Frontal cortex (tissue), 4 donors: ENCODE results near the gene TNK1. TPM values are rescaled to one million over a fixed set of nuclear protein-coding genes. Genes with fewer than 3 reads are reported as not detected.

Experiments
- DNase-seq, 2 donors: peaks; one replicate each; pipeline ENCODE4 v3.0.0; 2012; ENCODE audit warnings: low spot score in 2 of 2
- FAIRE-seq: peaks from 2 replicates; lab custom pipeline; 2012; peaks lifted over from hg19 to GRCh38; lab: Jason Lieb, UNC
- total RNA-seq: library from RNA; depleted of rRNA; stranded (reverse); fragments of >200 nt; gene quantifications from one replicate; pipeline ENCODE4 v1.2.3, GENCODE V29; 2014
- donor health status: control.
- donor health status: control.
- donor health status: control.

The TNK1 gene
- total RNA-seq, 1 donor from 2014 or later = 0.82 TPM

GRCh38 chr17:7426896-7427489 lies 46.1 kb downstream of the TNK1 start:
- no peak for DNase-seq

GRCh38 chr17:7427549-7427948 lies 46.7 kb downstream of the TNK1 start:
- DNase-seq (no peak), FAIRE-seq (no peak)

More at GRCh38 chr17:7426896-7427489, 46.1 kb downstream of the TNK1 start:
- no peak for FAIRE-seq

GRCh38 chr17:7428557-7428956 lies 47.7 kb downstream of the TNK1 start, which contains the start of gene SPEM3:
SPEM3 (plus strand) TSS chr17:7428857; CDS start chr17:7428903, 46 bp downstream.
- FAIRE-seq (no peak), DNase-seq (no peak)

- FAIRE-seq = no peak
- DNase-seq = no peak
Observed at GRCh38 chr17:7429722-7430121, 48.8 kb downstream of the TNK1 start.

- no peak for DNase-seq
- no peak for FAIRE-seq
Observed at GRCh38 chr17:7431231-7431630, 50.3 kb downstream of the TNK1 start.

GRCh38 chr17:7432296-7432695 lies 51.4 kb downstream of the TNK1 start:
- DNase-seq = no peak
- no peak for FAIRE-seq

- FAIRE-seq (no peak), DNase-seq (no peak)
Observed at GRCh38 chr17:7435676-7436555, 55.0 kb downstream of the TNK1 start.

GRCh38 chr17:7436556-7437368 lies 55.9 kb downstream of the TNK1 start:
- FAIRE-seq (no peak), DNase-seq (peak; percentile 87 to 88)

- DNase-seq (no peak), FAIRE-seq (no peak)
Observed at GRCh38 chr17:7437369-7437863, 56.5 kb downstream of the TNK1 start.

GRCh38 chr17:7437950-7438614 lies 57.2 kb downstream of the TNK1 start:
- FAIRE-seq (no peak), DNase-seq (peak; percentile 59 to 63)

GRCh38 chr17:7438656-7439460 lies 58.0 kb downstream of the TNK1 start:
- FAIRE-seq = no peak
- no peak for DNase-seq

Other genes with a start within 250 kb of the TNK1 start
- 18.8 TPM for gene ASGR1, start 201.7 kb upstream of the TNK1 start, total RNA-seq
- 111 TPM for gene DLG4, start 161.3 kb upstream of the TNK1 start, total RNA-seq
- 65.6 TPM for gene ACADVL, start 161.2 kb upstream of the TNK1 start, total RNA-seq
- gene DVL2, start 146.6 kb upstream of the TNK1 start, total RNA-seq = 53.4 TPM
- gene PHF23, start 141.6 kb upstream of the TNK1 start, total RNA-seq = 34.6 TPM
- 108 TPM for gene GABARAP, start 138.6 kb upstream of the TNK1 start, total RNA-seq
- 18.8 TPM for gene CTDNEP1, start 129.4 kb upstream of the TNK1 start, total RNA-seq
- gene ELP5, start 128.9 kb upstream of the TNK1 start, total RNA-seq = 26.9 TPM
- gene CLDN7, start 118.6 kb upstream of the TNK1 start, total RNA-seq = 0.82 TPM
- gene SLC2A4, start 99.4 kb upstream of the TNK1 start, total RNA-seq = under 0.01 TPM
- 1.2 TPM for gene YBX2, start 86.5 kb upstream of the TNK1 start, total RNA-seq
- gene EIF5A, start 73.5 kb upstream of the TNK1 start, total RNA-seq = 208 TPM
- 35.5 TPM for gene GPS2, start 65.7 kb upstream of the TNK1 start, total RNA-seq
- gene NEURL4, start 51.8 kb upstream of the TNK1 start, total RNA-seq = 44.8 TPM
- 0.41 TPM for gene ACAP1, start 44.6 kb upstream of the TNK1 start, total RNA-seq
- 3.3 TPM for gene KCTD11, start 28.9 kb upstream of the TNK1 start, total RNA-seq
- not detected for gene TMEM95, start 25.9 kb upstream of the TNK1 start, total RNA-seq
- gene PLSCR3, start 13.4 kb downstream of the TNK1 start, total RNA-seq = 10.6 TPM
- gene TMEM256, start 23.0 kb downstream of the TNK1 start, total RNA-seq = 80.3 TPM
- 8.2 TPM for gene NLGN2, start 26.8 kb downstream of the TNK1 start, total RNA-seq
- gene SPEM1, start 39.2 kb downstream of the TNK1 start, total RNA-seq = not detected
- not detected for gene SPEM2, start 44.5 kb downstream of the TNK1 start, total RNA-seq
- not detected for gene SPEM3, start 47.8 kb downstream of the TNK1 start, total RNA-seq
- gene TMEM102, start 54.3 kb downstream of the TNK1 start, total RNA-seq = 2.0 TPM
- 5.3 TPM for gene FGF11, start 58.4 kb downstream of the TNK1 start, total RNA-seq
- 16.7 TPM for gene CHRNB1, start 64.0 kb downstream of the TNK1 start, total RNA-seq
- 11.8 TPM for gene ZBTB4, start 98.5 kb downstream of the TNK1 start, total RNA-seq
- gene SLC35G6, start 100.4 kb downstream of the TNK1 start, total RNA-seq = not detected
- 33.0 TPM for gene POLR2A, start 103.3 kb downstream of the TNK1 start, total RNA-seq
- 3.7 TPM for gene TNFSF12, start 168.0 kb downstream of the TNK1 start, total RNA-seq
- gene TNFSF13, start 177.7 kb downstream of the TNK1 start, total RNA-seq = 1.2 TPM
- 102 TPM for gene SENP3, start 180.8 kb downstream of the TNK1 start, total RNA-seq
- gene CD68, start 198.5 kb downstream of the TNK1 start, total RNA-seq = 1.2 TPM
- gene MPDU1, start 202.8 kb downstream of the TNK1 start, total RNA-seq = 35.1 TPM
- gene SOX15, start 209.0 kb downstream of the TNK1 start, total RNA-seq = 1.2 TPM
- 68.1 TPM for gene FXR2, start 233.8 kb downstream of the TNK1 start, total RNA-seq
- 31.4 TPM for gene SAT2, start 246.7 kb downstream of the TNK1 start, total RNA-seq
- gene SHBG, start 249.0 kb downstream of the TNK1 start, total RNA-seq = not detected